ENCODE measurements around the gene CAMK2D.
A peak's percentile ranks its signal among the peaks of the same experiment; 100 is the strongest.

Gene CAMK2D

DNA sequence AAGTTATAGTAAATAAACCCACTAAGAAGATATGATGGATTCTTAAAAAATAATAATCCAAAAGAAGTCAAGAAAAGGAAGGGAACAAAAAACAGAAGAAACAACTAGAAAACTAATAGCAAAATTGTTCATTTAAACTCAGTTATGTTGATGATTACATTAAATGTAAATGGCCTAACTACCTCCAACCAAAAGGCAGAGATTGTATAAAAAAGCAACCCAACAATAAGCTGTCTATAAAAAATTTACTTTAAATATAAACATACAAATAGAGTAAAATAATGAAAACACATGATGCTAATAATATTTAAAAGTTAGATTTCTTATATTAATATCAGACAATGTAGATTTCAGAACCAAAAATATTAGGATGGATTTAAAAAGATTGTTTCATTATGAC is 340.6 kb downstream of the CAMK2D start:
- H3K4me2 ChIP-seq (ENCODE audit: low read length): no peak overlapping the region
- no peak overlapping the region for H2BK120ac ChIP-seq (ENCODE audit: insufficient read depth, low read length, poor library complexity)
- no peak overlapping the region for H2BK12ac ChIP-seq (ENCODE audit: low read length)
- H3K36me3 ChIP-seq (ENCODE audit: control insufficient read depth in 1 of 2, insufficient read depth in 2 of 2, low read length in 2 of 2): no peaks in the 10 kb centered on the region
- no peaks in the 10 kb centered on the region for H3K4me1 ChIP-seq (ENCODE audit: control insufficient read depth in 1 of 2, insufficient read depth in 2 of 2, low read length in 2 of 2)
- H3K23ac ChIP-seq (ENCODE audit: low read length): no peak overlapping the region
- H2AFZ ChIP-seq (ENCODE audit: insufficient read depth, low read length, poor library complexity): no peak overlapping the region
- no peaks in the 10 kb centered on the region for H3K27me3 ChIP-seq (ENCODE audit: insufficient read depth, low read length)
- H3K4ac ChIP-seq (ENCODE audit: low read depth, low read length): no peak overlapping the region
- no peak overlapping the region for H4K91ac ChIP-seq (ENCODE audit: low read depth, low read length)
- H3K9me3 ChIP-seq (ENCODE audit: insufficient read depth, low read depth, low read length): no peaks in the 10 kb centered on the region
- H3K14ac ChIP-seq (ENCODE audit: low read length): no peak overlapping the region
- no peak overlapping the region for H3K18ac ChIP-seq (ENCODE audit: low read length)
- no peaks in the 10 kb centered on the region for H3K79me1 ChIP-seq (ENCODE audit: low read length)
- no peak overlapping the region for H2BK5ac ChIP-seq (ENCODE audit: low read depth, low read length, poor library complexity)
- H4K8ac ChIP-seq (ENCODE audit: low read depth, low read length): no peak overlapping the region
- no peak overlapping the region for H4K12ac ChIP-seq (ENCODE audit: low read depth, low read length)
- no peak overlapping the region for H3K27ac ChIP-seq (ENCODE audit: low read depth, low read length)
- no peak overlapping the region for H3K9ac ChIP-seq (ENCODE audit: low read length)
- H2AK5ac ChIP-seq (ENCODE audit: low read length): no peak overlapping the region
- H3K4me3 ChIP-seq (ENCODE audit: low read depth, low read length): no peak overlapping the region
- no peak for DNase-seq
- no peaks in the 10 kb centered on the region for H3K79me2 ChIP-seq (ENCODE audit: control insufficient read depth, insufficient read depth, low read length, poor library complexity)

DNA sequence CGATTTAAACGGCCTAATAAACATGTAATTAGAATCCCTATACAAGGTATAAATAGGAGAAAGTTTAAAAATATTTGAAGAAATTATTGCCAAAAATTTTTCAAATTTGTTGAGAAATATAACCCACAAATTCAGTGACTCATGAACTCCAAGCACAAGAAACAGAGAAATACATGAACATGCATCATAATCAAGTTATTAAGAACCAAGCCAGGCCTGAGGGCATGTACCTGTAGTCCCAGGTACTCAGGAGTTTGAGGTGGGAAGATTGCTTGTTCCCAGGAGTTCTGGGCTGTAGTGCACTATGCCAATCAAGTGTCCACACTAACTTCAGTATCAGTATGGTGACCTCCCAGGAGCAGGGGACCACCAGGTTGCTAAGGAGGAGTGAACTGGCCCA is 341.9 kb downstream of the CAMK2D start:
- no peak overlapping the region for H2BK5ac ChIP-seq (ENCODE audit: low read depth, low read length, poor library complexity)
- no peak overlapping the region for H3K27ac ChIP-seq (ENCODE audit: low read depth, low read length)
- no peak overlapping the region for H2AFZ ChIP-seq (ENCODE audit: insufficient read depth, low read length, poor library complexity)
- no peak overlapping the region for H3K4me3 ChIP-seq (ENCODE audit: low read depth, low read length)
- no peak overlapping the region for H2BK120ac ChIP-seq (ENCODE audit: insufficient read depth, low read length, poor library complexity)
- WGBS (ENCODE audit: extremely low coverage, insufficient coverage, insufficient read length): no CpG with 5 or more reads among the region's 2 CpGs
- H3K27me3 ChIP-seq (ENCODE audit: insufficient read depth, low read length): no peaks in the 10 kb centered on the region
- no peak overlapping the region for H3K23ac ChIP-seq (ENCODE audit: low read length)
- H4K8ac ChIP-seq (ENCODE audit: low read depth, low read length): no peak overlapping the region
- H4K91ac ChIP-seq (ENCODE audit: low read depth, low read length): no peak overlapping the region
- no peak overlapping the region for H4K12ac ChIP-seq (ENCODE audit: low read depth, low read length)
- H3K18ac ChIP-seq (ENCODE audit: low read length): no peak overlapping the region
- H3K79me2 ChIP-seq (ENCODE audit: control insufficient read depth, insufficient read depth, low read length, poor library complexity): no peaks in the 10 kb centered on the region
- DNase-seq: no peak
- H3K79me1 ChIP-seq (ENCODE audit: low read length): no peaks in the 10 kb centered on the region
- no peak overlapping the region for H3K14ac ChIP-seq (ENCODE audit: low read length)
- no peak overlapping the region for H2BK12ac ChIP-seq (ENCODE audit: low read length)
- H2AK5ac ChIP-seq (ENCODE audit: low read length): no peak overlapping the region
- no peaks in the 10 kb centered on the region for H3K9me3 ChIP-seq (ENCODE audit: insufficient read depth, low read depth, low read length)
- no peak overlapping the region for H3K4me2 ChIP-seq (ENCODE audit: low read length)
- H3K4me1 ChIP-seq (ENCODE audit: control insufficient read depth in 1 of 2, insufficient read depth in 2 of 2, low read length in 2 of 2): no peaks in the 10 kb centered on the region
- no peaks in the 10 kb centered on the region for H3K36me3 ChIP-seq (ENCODE audit: control insufficient read depth in 1 of 2, insufficient read depth in 2 of 2, low read length in 2 of 2)
- H3K4ac ChIP-seq (ENCODE audit: low read depth, low read length): no peak overlapping the region
- no peak overlapping the region for H3K9ac ChIP-seq (ENCODE audit: low read length)

DNA sequence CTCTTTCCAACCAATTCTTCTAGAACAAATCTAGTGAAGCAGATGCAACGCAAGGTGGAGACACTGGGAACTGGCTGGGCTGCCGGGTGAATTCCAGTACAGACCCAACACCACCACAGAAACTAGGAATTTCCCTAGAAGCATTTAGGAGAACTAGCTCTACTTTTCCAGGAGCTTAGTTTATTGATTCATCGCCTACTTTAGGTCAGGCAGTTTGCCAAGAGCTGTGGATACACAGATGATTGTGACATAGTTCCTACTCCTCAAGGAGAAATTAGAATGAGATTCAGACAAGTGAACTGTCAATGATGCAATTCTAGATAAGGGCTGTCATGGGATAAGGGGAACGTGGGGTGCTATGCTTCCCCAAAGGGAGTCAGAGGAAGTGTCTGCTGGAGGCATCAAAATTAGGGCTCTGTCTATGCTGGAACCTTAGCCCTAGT is 350.0 kb downstream of the CAMK2D start:
- H3K14ac ChIP-seq (ENCODE audit: low read length): no peak overlapping the region
- no CpG with 5 or more reads among the region's 4 CpGs for WGBS (ENCODE audit: extremely low coverage, insufficient coverage, insufficient read length)
- no peak overlapping the region for H3K23ac ChIP-seq (ENCODE audit: low read length)
- no peaks in the 10 kb centered on the region for H3K79me2 ChIP-seq (ENCODE audit: control insufficient read depth, insufficient read depth, low read length, poor library complexity)
- no peak overlapping the region for H4K8ac ChIP-seq (ENCODE audit: low read depth, low read length)
- H3K9me3 ChIP-seq (ENCODE audit: insufficient read depth, low read depth, low read length): no peaks in the 10 kb centered on the region
- H4K91ac ChIP-seq (ENCODE audit: low read depth, low read length): no peak overlapping the region
- no peak overlapping the region for H3K18ac ChIP-seq (ENCODE audit: low read length)
- H3K27ac ChIP-seq (ENCODE audit: low read depth, low read length): no peak overlapping the region
- no peak overlapping the region for H2AFZ ChIP-seq (ENCODE audit: insufficient read depth, low read length, poor library complexity)
- DNase-seq: peak in 1 of 2 donors; percentile 25
- no peak overlapping the region for H4K12ac ChIP-seq (ENCODE audit: low read depth, low read length)
- no peak overlapping the region for H2BK120ac ChIP-seq (ENCODE audit: insufficient read depth, low read length, poor library complexity)
- no peaks in the 10 kb centered on the region for H3K27me3 ChIP-seq (ENCODE audit: insufficient read depth, low read length)
- H3K36me3 ChIP-seq (ENCODE audit: control insufficient read depth in 1 of 2, insufficient read depth in 2 of 2, low read length in 2 of 2): no peaks in the 10 kb centered on the region
- no peaks in the 10 kb centered on the region for H3K79me1 ChIP-seq (ENCODE audit: low read length)
- H2AK5ac ChIP-seq (ENCODE audit: low read length): no peak overlapping the region
- peaks cover 0 to 3% of the 10 kb centered on the region in 2 experiments for H3K4me1 ChIP-seq (ENCODE audit: control insufficient read depth in 1 of 2, insufficient read depth in 2 of 2, low read length in 2 of 2)
- peak overlapping the region; percentile 7 for H3K9ac ChIP-seq (ENCODE audit: low read length)
- H3K4me2 ChIP-seq (ENCODE audit: low read length): no peak overlapping the region
- H2BK12ac ChIP-seq (ENCODE audit: low read length): no peak overlapping the region
- no peak overlapping the region for H3K4ac ChIP-seq (ENCODE audit: low read depth, low read length)
- no peak overlapping the region for H3K4me3 ChIP-seq (ENCODE audit: low read depth, low read length)
- no peak overlapping the region for H2BK5ac ChIP-seq (ENCODE audit: low read depth, low read length, poor library complexity)

DNA sequence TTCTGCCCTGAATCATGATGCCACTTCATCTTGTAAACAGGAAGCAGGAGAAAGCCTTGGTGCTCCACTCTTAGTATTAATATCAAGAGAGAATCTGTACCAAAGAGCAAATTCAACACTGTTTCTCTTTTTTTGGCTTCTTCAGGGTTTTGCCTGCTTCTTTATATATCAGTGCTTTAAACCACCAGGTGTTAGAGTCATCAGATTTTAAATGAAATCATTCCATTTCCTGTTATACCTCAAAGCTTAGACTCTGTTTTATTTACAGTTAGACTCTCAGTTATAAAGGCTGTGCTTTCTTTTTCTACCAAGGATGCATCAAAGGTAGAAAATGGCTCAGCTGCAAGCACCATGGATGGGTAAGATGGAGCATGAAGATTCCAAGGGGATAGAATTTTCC is 350.9 kb downstream of the CAMK2D start:
- H3K9ac ChIP-seq (ENCODE audit: low read length): no peak overlapping the region
- no peak overlapping the region for H3K4ac ChIP-seq (ENCODE audit: low read depth, low read length)
- H2BK5ac ChIP-seq (ENCODE audit: low read depth, low read length, poor library complexity): no peak overlapping the region
- no peak overlapping the region for H3K14ac ChIP-seq (ENCODE audit: low read length)
- peaks cover 0 to 3% of the 10 kb centered on the region in 2 experiments for H3K4me1 ChIP-seq (ENCODE audit: control insufficient read depth in 1 of 2, insufficient read depth in 2 of 2, low read length in 2 of 2)
- H2AK5ac ChIP-seq (ENCODE audit: low read length): no peak overlapping the region
- no peaks in the 10 kb centered on the region for H3K27me3 ChIP-seq (ENCODE audit: insufficient read depth, low read length)
- no peak overlapping the region for H3K23ac ChIP-seq (ENCODE audit: low read length)
- no peak overlapping the region for H2BK120ac ChIP-seq (ENCODE audit: insufficient read depth, low read length, poor library complexity)
- no peak overlapping the region for H4K12ac ChIP-seq (ENCODE audit: low read depth, low read length)
- no peak overlapping the region for H4K8ac ChIP-seq (ENCODE audit: low read depth, low read length)
- H3K9me3 ChIP-seq (ENCODE audit: insufficient read depth, low read depth, low read length): no peaks in the 10 kb centered on the region
- no peak overlapping the region for H2AFZ ChIP-seq (ENCODE audit: insufficient read depth, low read length, poor library complexity)
- H3K18ac ChIP-seq (ENCODE audit: low read length): no peak overlapping the region
- no peak overlapping the region for H3K4me3 ChIP-seq (ENCODE audit: low read depth, low read length)
- no peak overlapping the region for H4K91ac ChIP-seq (ENCODE audit: low read depth, low read length)
- no peak overlapping the region for H2BK12ac ChIP-seq (ENCODE audit: low read length)
- no peak overlapping the region for H3K27ac ChIP-seq (ENCODE audit: low read depth, low read length)
- no peak for DNase-seq
- H3K4me2 ChIP-seq (ENCODE audit: low read length): no peak overlapping the region
- no peaks in the 10 kb centered on the region for H3K79me1 ChIP-seq (ENCODE audit: low read length)
- H3K79me2 ChIP-seq (ENCODE audit: control insufficient read depth, insufficient read depth, low read length, poor library complexity): no peaks in the 10 kb centered on the region
- no peaks in the 10 kb centered on the region for H3K36me3 ChIP-seq (ENCODE audit: control insufficient read depth in 1 of 2, insufficient read depth in 2 of 2, low read length in 2 of 2)

DNA sequence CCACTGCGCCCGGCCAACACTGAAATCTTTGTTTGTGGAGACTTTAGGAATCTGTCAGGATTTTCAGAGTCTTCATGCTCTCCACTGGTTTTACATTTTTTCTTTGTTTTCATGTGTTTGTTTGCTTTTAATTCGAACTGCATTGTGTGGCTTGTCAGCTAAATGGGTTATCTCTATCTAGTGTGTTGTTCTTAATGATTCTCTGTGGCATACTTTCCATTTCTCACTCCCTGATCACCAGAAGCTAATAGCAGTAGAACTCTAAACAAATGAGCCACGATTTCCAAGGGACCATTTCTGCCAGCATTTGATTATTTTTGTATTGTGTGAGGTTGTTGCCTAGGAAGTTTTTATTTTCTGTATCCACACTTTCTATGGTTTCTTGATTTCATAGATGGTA is 352.4 kb downstream of the CAMK2D start:
- WGBS (ENCODE audit: extremely low coverage, insufficient coverage, insufficient read length): no CpG with 5 or more reads among the region's 4 CpGs
- H4K12ac ChIP-seq (ENCODE audit: low read depth, low read length): no peak overlapping the region
- DNase-seq: no peak
- no peak overlapping the region for H3K4ac ChIP-seq (ENCODE audit: low read depth, low read length)
- no peaks in the 10 kb centered on the region for H3K9me3 ChIP-seq (ENCODE audit: insufficient read depth, low read depth, low read length)
- H3K9ac ChIP-seq (ENCODE audit: low read length): no peak overlapping the region
- no peak overlapping the region for H3K4me3 ChIP-seq (ENCODE audit: low read depth, low read length)
- no peak overlapping the region for H2BK5ac ChIP-seq (ENCODE audit: low read depth, low read length, poor library complexity)
- H3K79me2 ChIP-seq (ENCODE audit: control insufficient read depth, insufficient read depth, low read length, poor library complexity): no peaks in the 10 kb centered on the region
- H3K23ac ChIP-seq (ENCODE audit: low read length): no peak overlapping the region
- no peaks in the 10 kb centered on the region for H3K36me3 ChIP-seq (ENCODE audit: control insufficient read depth in 1 of 2, insufficient read depth in 2 of 2, low read length in 2 of 2)
- H3K4me1 ChIP-seq (ENCODE audit: control insufficient read depth in 1 of 2, insufficient read depth in 2 of 2, low read length in 2 of 2): peaks cover 0 to 3% of the 10 kb centered on the region in 2 experiments
- no peak overlapping the region for H3K14ac ChIP-seq (ENCODE audit: low read length)
- no peak overlapping the region for H3K18ac ChIP-seq (ENCODE audit: low read length)
- H3K79me1 ChIP-seq (ENCODE audit: low read length): no peaks in the 10 kb centered on the region
- H2BK12ac ChIP-seq (ENCODE audit: low read length): no peak overlapping the region
- no peak overlapping the region for H2AFZ ChIP-seq (ENCODE audit: insufficient read depth, low read length, poor library complexity)
- no peak overlapping the region for H3K27ac ChIP-seq (ENCODE audit: low read depth, low read length)
- no peaks in the 10 kb centered on the region for H3K27me3 ChIP-seq (ENCODE audit: insufficient read depth, low read length)
- no peak overlapping the region for H2BK120ac ChIP-seq (ENCODE audit: insufficient read depth, low read length, poor library complexity)
- H4K8ac ChIP-seq (ENCODE audit: low read depth, low read length): no peak overlapping the region
- H2AK5ac ChIP-seq (ENCODE audit: low read length): no peak overlapping the region
- no peak overlapping the region for H4K91ac ChIP-seq (ENCODE audit: low read depth, low read length)
- H3K4me2 ChIP-seq (ENCODE audit: low read length): no peak overlapping the region

All from trophoblast cell (in vitro differentiated cells and primary cell).